WTC11 (cell line): Measurements from ENCODE around the gene FCGR3B.
"Not testable (repeated sequence)": the region's sequence is repeated elsewhere in the genome, so short reads cannot be mapped to it uniquely, and the experiment has no call there.

ENCODE experiments used
- ATF3 ChIP-seq: sonication (generic); formaldehyde crosslinking; conservative IDR thresholded peaks from 2 replicates; pipeline ENCODE4 v1.8.1; 2022; ENCODE audit warnings: mild to moderate bottlenecking, missing genetic modification reagents
- CDX4 ChIP-seq: fragments of 250-450 bp; sonication (Bioruptor Pico); IDR thresholded peaks from 2 replicates; pipeline ENCODE4 v1.9.0; 2021; ENCODE audit warnings: moderate library complexity, mild to moderate bottlenecking, inconsistent platforms, borderline replicate concordance
- CREM ChIP-seq: sonication (generic); formaldehyde crosslinking; IDR thresholded peaks from 2 replicates; pipeline ENCODE4 v1.8.1; 2022; ENCODE audit warnings: mild to moderate bottlenecking, missing genetic modification reagents, moderate library complexity
- CTCF ChIP-seq: fragments of 200-600 bp; IDR thresholded peaks from 2 replicates; pipeline ENCODE4 v1.8.0; 2022; ENCODE audit warnings: antibody characterized with exemption
- FOXJ3 ChIP-seq: sonication (generic); formaldehyde crosslinking; IDR thresholded peaks from 2 replicates; pipeline ENCODE4 v1.9.0; 2021; ENCODE audit warnings: missing genetic modification reagents, mild to moderate bottlenecking, borderline replicate concordance
- FOXP1 ChIP-seq: sonication (generic); formaldehyde crosslinking; IDR thresholded peaks from 2 replicates; pipeline ENCODE4 v1.8.0; 2022; ENCODE audit warnings: missing genetic modification reagents, mild to moderate bottlenecking, moderate library complexity, borderline replicate concordance
- IRF1 ChIP-seq: sonication (generic); formaldehyde crosslinking; IDR thresholded peaks from 2 replicates; pipeline ENCODE4 v1.8.0; 2023; ENCODE audit warnings: missing genetic modification reagents
- MAX ChIP-seq: sonication (generic); formaldehyde crosslinking; IDR thresholded peaks from 2 replicates; pipeline ENCODE4 v1.8.0; 2022; ENCODE audit warnings: mild to moderate bottlenecking, missing genetic modification reagents
- MLX ChIP-seq: sonication (generic); formaldehyde crosslinking; IDR thresholded peaks from 2 replicates; pipeline ENCODE4 v1.8.1; 2023; ENCODE audit warnings: mild to moderate bottlenecking, missing genetic modification reagents, moderate library complexity
- NR2C2 ChIP-seq: sonication (generic); formaldehyde crosslinking; IDR thresholded peaks from 2 replicates; pipeline ENCODE4 v1.8.0; 2022; ENCODE audit warnings: mild to moderate bottlenecking, missing genetic modification reagents
- PRDM15 ChIP-seq: sonication (generic); formaldehyde crosslinking; IDR thresholded peaks from 2 replicates; pipeline ENCODE4 v1.8.0; 2022; ENCODE audit warnings: missing genetic modification reagents

GRCh38 chr1:161634993-161635392, 4.0 kb upstream of the FCGR3B start:
- not testable (repeated sequence) for TF ChIP-seq CTCF; PRDM15 (CRISPR knock-in tag); FOXJ3 (CRISPR knock-in tag); MLX (CRISPR knock-in tag); ATF3; IRF1; FOXP1 (CRISPR knock-in tag); MAX; CDX4 (CRISPR knock-in tag); CREM (CRISPR knock-in tag); NR2C2 (CRISPR knock-in tag)
